HepG2 (cell line): ENCODE data around the gene RPAP2. TPM values are rescaled to one million over a fixed set of nuclear protein-coding genes. Genes with fewer than 3 reads are reported as not detected.
A peak's percentile ranks its signal among the peaks of the same experiment; 100 is the strongest.

ENCODE experiments used
- ATAC-seq: fragments of 200-7000 bp; cut with Tn5 transposase; 3 replicates; pipeline ENCODE4 v1.9.1; 2020; ENCODE audit warnings: mild to moderate bottlenecking, moderate library complexity
- BruUV-seq: library from RNA; stranded (reverse); fragments of 400-500 nt; replicated peaks from 2 replicates; lab custom pipeline; 2021; lab: Mats Ljungman, UMichigan
- CTCF ChIA-PET: fragments of 300-600 bp; formaldehyde crosslinking; extraction: SDS; loops from one replicate; lab custom pipeline; 2021; ENCODE audit warnings: low total read pairs, inconsistent platforms, low intra/inter-chr PET ratio; lab: Yijun Ruan, JAX
- POLR2A ChIA-PET: fragments of 350-600 bp; sonication (Branson Sonifier 250); formaldehyde crosslinking; loops from one replicate; lab custom pipeline; 2020; ENCODE audit warnings: antibody characterized with exemption, inconsistent platforms; lab: Yijun Ruan, JAX
- DNase-seq: peaks from one replicate; pipeline ENCODE4 v3.0.0-alpha.2; 2015; ENCODE audit warnings: low spot score
- FAIRE-seq: peaks from 3 replicates; lab custom pipeline; 2011; peaks lifted over from hg19 to GRCh38; lab: Jason Lieb, UNC
- H2AFZ ChIP-seq: one replicate; pipeline ENCODE4 v1.6.1; 2011; ENCODE audit warnings: low read length, inconsistent platforms
- H3K27ac ChIP-seq: fragments of 300-600 bp; 3 replicates; pipeline ENCODE4 v1.8.0; 2011; ENCODE audit warnings: mixed run types, mild to moderate bottlenecking, mixed read lengths, low read length, inconsistent platforms; ENCODE audit not compliant: insufficient read depth; ENCODE audit errors: extremely low read length
- H3K27me3 ChIP-seq, 2 experiments: fragments of 200-600 bp in 1 of 2; 2 replicates in 1 of 2; 3 replicates in 1 of 2; pipeline versions ENCODE4 v1.6.0 to v1.8.0; 2011; ENCODE audit warnings: low read length in 2 of 2, mild to moderate bottlenecking in 2 of 2, moderate library complexity in 2 of 2, inconsistent platforms in 1 of 2; ENCODE audit not compliant: insufficient read depth in 2 of 2, control insufficient read depth in 1 of 2
- H3K36me3 ChIP-seq, 2 experiments: fragments of 200-600 bp in 1 of 2; replicated peaks in 1 of 2; 2 replicates in 1 of 2; 3 replicates in 1 of 2; pipeline versions ENCODE4 v1.5.1 to v1.8.0; 2011; ENCODE audit warnings: low read length in 2 of 2, inconsistent platforms in 1 of 2; ENCODE audit not compliant: insufficient read depth in 2 of 2, control insufficient read depth in 1 of 2
- H3K4me1 ChIP-seq: 2 replicates; pipeline ENCODE4 v1.5.1; 2012; ENCODE audit warnings: low read length, inconsistent platforms; ENCODE audit not compliant: insufficient read depth
- H3K4me2 ChIP-seq: 2 replicates; pipeline ENCODE4 v1.6.0; 2011; ENCODE audit warnings: low read depth, low read length, inconsistent platforms
- H3K4me3 ChIP-seq, 3 experiments: fragments of 200-600 bp in 1 of 3; sonication (generic), shearing (Covaris generic) in 1 of 3; replicated peaks in 1 of 3; 2 replicates each; pipeline ENCODE4 v1.5.1; 2011 to 2016; ENCODE audit warnings: low read length in 3 of 3, inconsistent platforms in 2 of 3, low read depth in 2 of 3, mild to moderate bottlenecking in 2 of 3, control low read depth in 1 of 3, mixed read lengths in 1 of 3; ENCODE audit not compliant: insufficient read depth in 1 of 3
- H3K79me2 ChIP-seq: one replicate; pipeline ENCODE4 v1.6.1; 2011; ENCODE audit warnings: low read length, inconsistent platforms; ENCODE audit not compliant: insufficient read depth
- H3K9ac ChIP-seq: 2 replicates; pipeline ENCODE4 v1.6.0; 2011; ENCODE audit warnings: mild to moderate bottlenecking, low read depth, low read length, inconsistent platforms; ENCODE audit not compliant: insufficient read depth
- H3K9me3 ChIP-seq: 2 replicates; pipeline ENCODE4 v1.5.1; 2012; ENCODE audit warnings: mild to moderate bottlenecking, low read length
- H4K20me1 ChIP-seq: 2 replicates; pipeline ENCODE4 v1.6.0; 2011; ENCODE audit warnings: inconsistent platforms, mild to moderate bottlenecking, low read length, moderate library complexity; ENCODE audit not compliant: insufficient read depth
- FOXC1 ChIP-seq: sonication (generic); formaldehyde crosslinking; IDR thresholded peaks from 2 replicates; pipeline ENCODE4 v1.8.0; 2022; ENCODE audit warnings: mild to moderate bottlenecking, missing genetic modification reagents, borderline replicate concordance
- KLF11 ChIP-seq: IDR thresholded peaks from 2 replicates; pipeline ENCODE4 v1.6.1; 2016; ENCODE audit warnings: missing compliant biosample characterization
- MED1 ChIP-seq: sonication (generic); formaldehyde crosslinking; IDR thresholded peaks from 2 replicates; pipeline ENCODE4 v1.4.0; 2020; ENCODE audit warnings: missing genetic modification reagents
- POLR2A ChIP-seq, 2 experiments: IDR thresholded peaks; 2 replicates each; pipeline ENCODE4 v1.6.1; 2011; ENCODE audit warnings: low read depth in 2 of 2, low read length in 2 of 2, mild to moderate bottlenecking in 1 of 2, moderate library complexity in 1 of 2; ENCODE audit not compliant: insufficient read depth in 1 of 2
- SUZ12 ChIP-seq: fragments of 150-350 bp; IDR thresholded peaks from 2 replicates; pipeline ENCODE4 v1.6.1; 2014; ENCODE audit warnings: low read depth, low read length
- ZNF350 ChIP-seq: sonication (generic); formaldehyde crosslinking; IDR thresholded peaks from 2 replicates; pipeline ENCODE4 v1.4.0; 2020; ENCODE audit warnings: mild to moderate bottlenecking, low read depth, missing genetic modification reagents, borderline replicate concordance
- ZSCAN31 ChIP-seq: sonication (generic); formaldehyde crosslinking; IDR thresholded peaks from 2 replicates; pipeline ENCODE4 v1.5.0; 2020; ENCODE audit warnings: low read depth, mild to moderate bottlenecking, missing genetic modification reagents
- WGBS: methylation state at CpG from one replicate; pipeline ENCODE4 v1.1.6; 2017; ENCODE audit warnings: low lambda C conversion rate; 5-methylcytosine and 5-hydroxymethylcytosine counted together
- in situ Hi-C: cut with HindIII; loops from 2 replicates; pipeline ENCODE4 v1.10.0; 2017; ENCODE audit warnings: low pct_unique_long_range_greater_than_20kb; ENCODE audit not compliant: extremely low pct_ligation_motif_present
- intact Hi-C: fragments of 100-400 bp; cut with micrococcal nuclease; formaldehyde crosslinking; loops from one replicate; pipeline ENCODE4 v1.10.0; 2022; ENCODE audit not compliant: unreplicated experiment
- polyA plus RNA-seq, 8 experiments: library from polyadenylated mRNA; depleted of rRNA in 3 of 8; stranded (reverse) in 7 of 8; unstranded in 1 of 8; fragments of >200 nt; fragmentation: Illumina TruSeq in 4 of 8; extraction: Trizol in 4 of 8; gene quantifications; 2 replicates each; pipeline versions ENCODE4 v1.2.1 to v1.2.3, GENCODE V29; 2011 to 2016; ENCODE audit warnings: low read depth in 4 of 8, missing spikeins in 1 of 8, mixed read lengths in 1 of 8; ENCODE audit not compliant: insufficient read depth in 1 of 8
- total RNA-seq, 5 experiments: library from RNA; depleted of rRNA; stranded (reverse); fragments of >200 nt; fragmentation: Illumina TruSeq; extraction: Trizol; gene quantifications; 2 replicates each; pipeline ENCODE4 v1.2.3, GENCODE V29; 2016; ENCODE audit warnings: low read depth in 1 of 5
- TF ChIP-seq, protein P1 (sequence below): sonication (generic); formaldehyde crosslinking; IDR thresholded peaks from 2 replicates; pipeline ENCODE4 v1.9.0; 2021; ENCODE audit warnings: missing genetic modification reagents, borderline replicate concordance
- TF ChIP-seq, protein P2 (sequence below): sonication (generic); formaldehyde crosslinking; conservative IDR thresholded peaks from 2 replicates; pipeline ENCODE4 v1.8.0; 2022; ENCODE audit warnings: low read depth, missing genetic modification reagents
- TF ChIP-seq, protein P3 (sequence below): sonication (generic); formaldehyde crosslinking; IDR thresholded peaks from 2 replicates; pipeline ENCODE4 v1.4.0; 2020; ENCODE audit warnings: missing genetic modification reagents, low read depth, mild to moderate bottlenecking, borderline replicate concordance
- TF ChIP-seq, protein P4 (sequence below): sonication (generic); formaldehyde crosslinking; IDR thresholded peaks from 2 replicates; pipeline ENCODE4 v1.4.0; 2020; ENCODE audit warnings: missing genetic modification reagents
- TF ChIP-seq, protein P5 (sequence below): sonication (generic); formaldehyde crosslinking; IDR thresholded peaks from 2 replicates; pipeline ENCODE4 v1.4.0; 2020; ENCODE audit warnings: mild to moderate bottlenecking, missing genetic modification reagents

The RPAP2 gene
- total and polyA plus RNA-seq, 2 of the 13 experiments (the other 11 are each of a cell fraction or from before 2014, with no cell fraction given) = 10.0 to 34.8 TPM

DNA sequence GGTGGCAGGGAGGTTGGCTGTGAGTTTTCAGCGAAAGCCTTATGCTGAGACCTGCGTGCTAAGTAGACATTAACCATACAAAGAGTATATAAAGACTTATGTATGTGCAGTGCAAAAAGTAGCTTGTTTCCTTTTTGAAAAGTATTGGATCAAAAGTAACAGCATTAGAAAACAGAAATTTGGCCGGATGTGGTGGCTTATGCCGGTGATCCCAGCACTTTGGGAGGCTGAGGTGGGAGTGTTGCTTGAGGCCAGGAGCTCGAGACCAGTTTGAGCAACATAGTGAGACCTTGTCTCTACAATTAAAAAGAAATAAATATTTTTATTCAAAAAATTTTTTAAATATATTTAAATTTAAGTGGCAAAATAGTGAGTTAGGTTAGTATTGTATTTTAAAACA is 2.2 kb downstream of the RPAP2 start:
- Histone ChIP-seq H2AFZ (no peak overlapping the region), H3K79me2 (peaks cover 31% of the 10 kb centered on the region), H3K27me3 (no peaks in the 10 kb centered on the region), H3K4me1 (peaks cover 20% of the 10 kb centered on the region), H3K36me3 (peaks cover 3 to 27% of the 10 kb centered on the region in 2 experiments; a peak in 3 of 5 replicates), H3K4me3 (peak overlapping the region in 1 of 3 experiments; percentile 26; a peak in 1 of 6 replicates), H3K27ac (no peak overlapping the region), H4K20me1 (peaks cover 9% of the 10 kb centered on the region; the same call in 1 of the 2 replicates), H3K9me3 (no peaks in the 10 kb centered on the region), H3K4me2 (peak overlapping the region; percentile 88; the same call in 1 of the 2 replicates), H3K9ac (no peak overlapping the region)
- BruUV-seq = no TSS peak
- WGBS = 95% methylated on average over 5 of the region's 5 CpGs
- ATAC-seq (no peak), FAIRE-seq (no peak), DNase-seq (no peak)
- TF ChIP-seq KLF11 (CRISPR knock-in tag) = no peak
- TF ChIP-seq, protein P1, sequence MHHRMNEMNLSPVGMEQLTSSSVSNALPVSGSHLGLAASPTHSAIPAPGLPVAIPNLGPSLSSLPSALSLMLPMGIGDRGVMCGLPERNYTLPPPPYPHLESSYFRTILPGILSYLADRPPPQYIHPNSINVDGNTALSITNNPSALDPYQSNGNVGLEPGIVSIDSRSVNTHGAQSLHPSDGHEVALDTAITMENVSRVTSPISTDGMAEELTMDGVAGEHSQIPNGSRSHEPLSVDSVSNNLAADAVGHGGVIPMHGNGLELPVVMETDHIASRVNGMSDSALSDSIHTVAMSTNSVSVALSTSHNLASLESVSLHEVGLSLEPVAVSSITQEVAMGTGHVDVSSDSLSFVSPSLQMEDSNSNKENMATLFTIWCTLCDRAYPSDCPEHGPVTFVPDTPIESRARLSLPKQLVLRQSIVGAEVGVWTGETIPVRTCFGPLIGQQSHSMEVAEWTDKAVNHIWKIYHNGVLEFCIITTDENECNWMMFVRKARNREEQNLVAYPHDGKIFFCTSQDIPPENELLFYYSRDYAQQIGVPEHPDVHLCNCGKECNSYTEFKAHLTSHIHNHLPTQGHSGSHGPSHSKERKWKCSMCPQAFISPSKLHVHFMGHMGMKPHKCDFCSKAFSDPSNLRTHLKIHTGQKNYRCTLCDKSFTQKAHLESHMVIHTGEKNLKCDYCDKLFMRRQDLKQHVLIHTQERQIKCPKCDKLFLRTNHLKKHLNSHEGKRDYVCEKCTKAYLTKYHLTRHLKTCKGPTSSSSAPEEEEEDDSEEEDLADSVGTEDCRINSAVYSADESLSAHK (CRISPR knock-in tag) = no peak
- no peak for TF ChIP-seq POLR2A (IDR thresholded peaks at IDR 0.05; ENCODE audit: insufficient read depth in 1 of 2, low read depth in 2 of 2, low read length in 2 of 2)
- TF ChIP-seq ZSCAN31 (CRISPR knock-in tag) = no peak
- TF ChIP-seq, protein P2, sequence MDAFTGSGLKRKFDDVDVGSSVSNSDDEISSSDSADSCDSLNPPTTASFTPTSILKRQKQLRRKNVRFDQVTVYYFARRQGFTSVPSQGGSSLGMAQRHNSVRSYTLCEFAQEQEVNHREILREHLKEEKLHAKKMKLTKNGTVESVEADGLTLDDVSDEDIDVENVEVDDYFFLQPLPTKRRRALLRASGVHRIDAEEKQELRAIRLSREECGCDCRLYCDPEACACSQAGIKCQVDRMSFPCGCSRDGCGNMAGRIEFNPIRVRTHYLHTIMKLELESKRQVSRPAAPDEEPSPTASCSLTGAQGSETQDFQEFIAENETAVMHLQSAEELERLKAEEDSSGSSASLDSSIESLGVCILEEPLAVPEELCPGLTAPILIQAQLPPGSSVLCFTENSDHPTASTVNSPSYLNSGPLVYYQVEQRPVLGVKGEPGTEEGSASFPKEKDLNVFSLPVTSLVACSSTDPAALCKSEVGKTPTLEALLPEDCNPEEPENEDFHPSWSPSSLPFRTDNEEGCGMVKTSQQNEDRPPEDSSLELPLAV (CRISPR knock-in tag) = no peak
- TF ChIP-seq ZNF350 = no peak
- TF ChIP-seq, protein P3, sequence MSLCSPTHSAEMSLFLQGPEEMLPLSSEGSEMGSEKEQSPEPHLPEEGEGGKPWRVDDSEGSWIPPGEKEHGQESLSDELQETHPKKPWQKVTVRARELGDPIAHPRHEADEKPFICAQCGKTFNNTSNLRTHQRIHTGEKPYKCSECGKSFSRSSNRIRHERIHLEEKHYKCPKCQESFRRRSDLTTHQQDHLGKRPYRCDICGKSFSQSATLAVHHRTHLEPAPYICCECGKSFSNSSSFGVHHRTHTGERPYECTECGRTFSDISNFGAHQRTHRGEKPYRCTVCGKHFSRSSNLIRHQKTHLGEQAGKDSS = no peak
- TF ChIP-seq, protein P4, sequence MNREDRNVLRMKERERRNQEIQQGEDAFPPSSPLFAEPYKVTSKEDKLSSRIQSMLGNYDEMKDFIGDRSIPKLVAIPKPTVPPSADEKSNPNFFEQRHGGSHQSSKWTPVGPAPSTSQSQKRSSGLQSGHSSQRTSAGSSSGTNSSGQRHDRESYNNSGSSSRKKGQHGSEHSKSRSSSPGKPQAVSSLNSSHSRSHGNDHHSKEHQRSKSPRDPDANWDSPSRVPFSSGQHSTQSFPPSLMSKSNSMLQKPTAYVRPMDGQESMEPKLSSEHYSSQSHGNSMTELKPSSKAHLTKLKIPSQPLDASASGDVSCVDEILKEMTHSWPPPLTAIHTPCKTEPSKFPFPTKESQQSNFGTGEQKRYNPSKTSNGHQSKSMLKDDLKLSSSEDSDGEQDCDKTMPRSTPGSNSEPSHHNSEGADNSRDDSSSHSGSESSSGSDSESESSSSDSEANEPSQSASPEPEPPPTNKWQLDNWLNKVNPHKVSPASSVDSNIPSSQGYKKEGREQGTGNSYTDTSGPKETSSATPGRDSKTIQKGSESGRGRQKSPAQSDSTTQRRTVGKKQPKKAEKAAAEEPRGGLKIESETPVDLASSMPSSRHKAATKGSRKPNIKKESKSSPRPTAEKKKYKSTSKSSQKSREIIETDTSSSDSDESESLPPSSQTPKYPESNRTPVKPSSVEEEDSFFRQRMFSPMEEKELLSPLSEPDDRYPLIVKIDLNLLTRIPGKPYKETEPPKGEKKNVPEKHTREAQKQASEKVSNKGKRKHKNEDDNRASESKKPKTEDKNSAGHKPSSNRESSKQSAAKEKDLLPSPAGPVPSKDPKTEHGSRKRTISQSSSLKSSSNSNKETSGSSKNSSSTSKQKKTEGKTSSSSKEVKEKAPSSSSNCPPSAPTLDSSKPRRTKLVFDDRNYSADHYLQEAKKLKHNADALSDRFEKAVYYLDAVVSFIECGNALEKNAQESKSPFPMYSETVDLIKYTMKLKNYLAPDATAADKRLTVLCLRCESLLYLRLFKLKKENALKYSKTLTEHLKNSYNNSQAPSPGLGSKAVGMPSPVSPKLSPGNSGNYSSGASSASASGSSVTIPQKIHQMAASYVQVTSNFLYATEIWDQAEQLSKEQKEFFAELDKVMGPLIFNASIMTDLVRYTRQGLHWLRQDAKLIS (CRISPR knock-in tag) = no peak
- TF ChIP-seq MED1 (CRISPR knock-in tag) = no peak
- no peak for TF ChIP-seq FOXC1 (CRISPR knock-in tag)
- TF ChIP-seq SUZ12 = no peak
- TF ChIP-seq, protein P5, sequence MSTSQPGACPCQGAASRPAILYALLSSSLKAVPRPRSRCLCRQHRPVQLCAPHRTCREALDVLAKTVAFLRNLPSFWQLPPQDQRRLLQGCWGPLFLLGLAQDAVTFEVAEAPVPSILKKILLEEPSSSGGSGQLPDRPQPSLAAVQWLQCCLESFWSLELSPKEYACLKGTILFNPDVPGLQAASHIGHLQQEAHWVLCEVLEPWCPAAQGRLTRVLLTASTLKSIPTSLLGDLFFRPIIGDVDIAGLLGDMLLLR (CRISPR knock-in tag) = no peak
- in situ Hi-C loops (no loop called here), intact Hi-C loops (no loop called here)
- ChIA-PET CTCF (no interaction called here), POLR2A (no interaction called here)
